Body of pancreas (tissue), 4 donors: ENCODE data around the gene REN. TPM values are rescaled to one million over a fixed set of nuclear protein-coding genes. Genes with fewer than 3 reads are reported as not detected.

Experiments
- ATAC-seq: fragments of 150-250 bp; one replicate; pipeline ENCODE4 v1.9.1; 2016
- DNase-seq, 4 donors: peaks; one replicate each; pipeline ENCODE4 v3.0.0-alpha.2; 2019
- H3K27ac ChIP-seq, 4 donors: fragments of 200-600 bp; sonication (generic); 1 replicate in 3 of 4; 2 replicates in 1 of 4; pipeline versions ENCODE4 v1.5.1 to v1.6.1; 2016 to 2019; ENCODE audit warnings: mild to moderate bottlenecking in 1 of 4, mixed read lengths in 1 of 4, moderate library complexity in 1 of 4
- H3K27me3 ChIP-seq, 2 donors: fragments of 200-600 bp; sonication (generic); one replicate each; pipeline ENCODE4 v1.6.0; 2016; ENCODE audit warnings: mild to moderate bottlenecking in 1 of 2
- H3K36me3 ChIP-seq, 2 donors: fragments of 200-600 bp; sonication (generic); replicated peaks in 1 of 2; 2 replicates each; pipeline ENCODE4 v1.5.1; 2016; ENCODE audit warnings: low read depth in 2 of 2; ENCODE audit not compliant: insufficient read depth in 1 of 2
- H3K4me1 ChIP-seq: fragments of 200-600 bp; sonication (generic); one replicate; pipeline ENCODE4 v1.6.0; 2016
- H3K4me3 ChIP-seq, 2 donors: fragments of 200-600 bp; sonication (generic); 1 replicate in 1 of 2; 2 replicates in 1 of 2; pipeline ENCODE4 v1.5.1; 2016 to 2019
- H3K9me3 ChIP-seq, 3 donors: fragments of 200-600 bp; sonication (generic); 1 replicate in 2 of 3; 2 replicates in 1 of 3; pipeline ENCODE4 v1.5.1; 2016
- POLR2A ChIP-seq, 3 donors: fragments of 450-650 bp; IDR thresholded peaks; one replicate each; pipeline ENCODE4 v1.6.1; 2016; ENCODE audit warnings: antibody characterized with exemption in 3 of 3, mild to moderate bottlenecking in 2 of 3
- WGBS, 2 donors: methylation state at CpG; one replicate each; pipeline ENCODE4 v1.1.5; 2017; 5-methylcytosine and 5-hydroxymethylcytosine counted together
- intact Hi-C: fragments of 100-400 bp; cut with DNase I; formaldehyde crosslinking; loops from one replicate; pipeline ENCODE4 v1.15.1; 2023
- total RNA-seq, 2 donors: library from RNA; depleted of rRNA; stranded (reverse); fragments of >200 nt; gene quantifications; one replicate each; pipeline ENCODE4 v1.1.0, GENCODE V29; 2016
- TF ChIP-seq, protein P1 (sequence below), 7 experiments: fragments of 450-650 bp in 4 of 7; fragments of 200-600 bp in 3 of 7; sonication (generic) in 3 of 7; IDR thresholded peaks; one replicate each; pipeline ENCODE4 v1.5.1; 2016 to 2019; ENCODE audit warnings: antibody characterized with exemption in 7 of 7

REN gene
- total RNA-seq, 2 donors from 2014 or later = not detected

DNA sequence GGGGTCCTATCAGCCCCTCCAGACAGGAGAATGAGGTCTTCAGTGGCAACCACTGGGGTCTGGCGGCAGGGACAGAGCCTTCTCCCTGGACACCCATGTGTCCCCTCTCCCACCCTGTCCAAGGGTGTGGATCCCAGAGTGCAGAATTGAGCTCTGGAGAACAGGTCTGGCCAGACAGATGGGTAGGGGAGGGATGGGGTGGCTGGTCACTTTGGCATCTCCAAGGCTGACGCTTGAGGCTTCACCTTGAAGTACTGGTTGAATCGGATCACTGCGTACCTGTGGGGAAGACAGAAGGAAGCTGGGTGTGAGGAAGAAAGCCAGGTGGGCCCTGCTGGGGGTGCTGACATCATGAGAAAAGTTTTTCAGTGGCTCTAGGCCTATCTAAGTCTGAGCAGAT, 34.2 kb downstream of the REN start:
- TF ChIP-seq, protein P1, sequence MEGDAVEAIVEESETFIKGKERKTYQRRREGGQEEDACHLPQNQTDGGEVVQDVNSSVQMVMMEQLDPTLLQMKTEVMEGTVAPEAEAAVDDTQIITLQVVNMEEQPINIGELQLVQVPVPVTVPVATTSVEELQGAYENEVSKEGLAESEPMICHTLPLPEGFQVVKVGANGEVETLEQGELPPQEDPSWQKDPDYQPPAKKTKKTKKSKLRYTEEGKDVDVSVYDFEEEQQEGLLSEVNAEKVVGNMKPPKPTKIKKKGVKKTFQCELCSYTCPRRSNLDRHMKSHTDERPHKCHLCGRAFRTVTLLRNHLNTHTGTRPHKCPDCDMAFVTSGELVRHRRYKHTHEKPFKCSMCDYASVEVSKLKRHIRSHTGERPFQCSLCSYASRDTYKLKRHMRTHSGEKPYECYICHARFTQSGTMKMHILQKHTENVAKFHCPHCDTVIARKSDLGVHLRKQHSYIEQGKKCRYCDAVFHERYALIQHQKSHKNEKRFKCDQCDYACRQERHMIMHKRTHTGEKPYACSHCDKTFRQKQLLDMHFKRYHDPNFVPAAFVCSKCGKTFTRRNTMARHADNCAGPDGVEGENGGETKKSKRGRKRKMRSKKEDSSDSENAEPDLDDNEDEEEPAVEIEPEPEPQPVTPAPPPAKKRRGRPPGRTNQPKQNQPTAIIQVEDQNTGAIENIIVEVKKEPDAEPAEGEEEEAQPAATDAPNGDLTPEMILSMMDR (IDR thresholded peaks at IDR 0.05) = no peak
- TF ChIP-seq POLR2A (IDR thresholded peaks at IDR 0.05) = no peak
- H3K4me3 ChIP-seq = no peak overlapping the region
- WGBS, 2 donors = 75 to 87% methylated on average over 4 of the region's 4 CpGs
- no peaks in the 10 kb centered on the region for H3K27me3 ChIP-seq
- no peak for DNase-seq
- H3K9me3 ChIP-seq = no peaks in the 10 kb centered on the region
- no peaks in the 10 kb centered on the region for H3K36me3 ChIP-seq
- ATAC-seq = no peak
- peaks cover 49% of the 10 kb centered on the region for H3K4me1 ChIP-seq
- H3K27ac ChIP-seq = peak overlapping the region in 3 of 4 donors; percentile 90 to 93 (median 93)
- intact Hi-C loops = no loop called here

DNA sequence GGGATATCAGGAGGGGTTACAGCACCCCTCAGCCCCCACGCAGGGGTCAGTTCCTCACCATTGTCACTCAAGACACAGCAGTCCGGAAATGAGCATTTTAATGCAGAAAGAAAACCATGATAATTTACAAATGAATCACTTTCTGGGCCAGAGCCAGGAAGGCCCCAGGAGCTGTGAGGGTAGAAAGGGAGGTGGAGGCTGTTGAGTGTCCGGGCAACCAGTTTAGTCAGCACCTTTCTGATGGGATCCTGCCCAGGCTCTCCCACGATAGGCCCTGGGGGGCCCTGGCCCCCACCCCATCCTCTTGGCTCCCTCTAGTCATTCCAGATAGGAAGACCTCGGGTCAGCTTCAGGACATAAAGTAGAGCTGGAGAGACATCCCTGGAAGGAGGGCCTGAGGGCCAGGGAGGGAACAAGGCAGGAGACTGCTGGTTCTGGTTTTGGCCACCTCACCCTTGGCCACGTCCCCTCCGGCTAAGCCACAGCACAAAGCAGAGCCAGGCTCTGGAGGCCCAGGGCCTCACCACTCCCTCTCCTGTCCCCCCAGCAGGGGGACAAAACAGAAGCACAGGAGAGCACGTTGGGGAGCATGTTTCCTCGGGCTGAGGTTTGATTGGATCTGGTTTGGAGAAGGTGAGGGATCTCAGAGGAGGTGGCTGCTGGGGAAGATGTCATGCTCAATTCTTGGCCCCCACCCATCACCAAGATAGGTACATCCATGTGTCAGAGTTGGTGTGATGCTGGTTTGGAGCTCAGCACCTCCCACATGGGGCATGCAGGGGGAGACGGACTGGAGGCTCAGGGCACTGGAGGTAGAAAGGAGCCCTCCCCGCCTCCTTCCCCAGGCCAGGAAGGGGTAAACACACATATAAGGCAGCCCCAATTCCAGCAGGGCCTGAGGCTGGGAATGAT, 34.9 kb downstream of the REN start:
- intact Hi-C loops = no loop called here

DNA sequence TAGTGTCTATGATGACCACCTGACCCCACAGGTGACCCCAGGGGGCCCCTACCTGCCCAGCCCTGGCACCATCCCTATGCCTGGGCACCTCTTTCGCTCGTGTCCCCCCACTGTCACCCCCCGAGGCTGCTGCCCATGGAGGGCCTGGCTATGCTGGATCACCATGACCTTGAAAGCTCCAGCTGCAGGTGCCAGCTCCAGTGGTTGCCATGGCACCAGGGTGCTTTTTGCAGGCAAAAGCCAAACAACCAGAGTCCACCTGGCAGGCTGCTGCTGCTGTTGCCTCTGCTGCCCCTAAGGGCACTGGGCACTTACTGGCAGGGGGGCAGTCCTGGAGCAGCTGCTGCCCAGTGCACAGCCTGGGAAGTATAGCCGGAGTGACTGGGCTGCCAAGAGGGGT, 36.0 kb downstream of the REN start:
- Histone ChIP-seq H3K4me3 (no peak overlapping the region), H3K27ac (peak overlapping the region; percentile 88 to 93 (median 92)), H3K36me3 (peaks cover 0 to 2% of the 10 kb centered on the region in 2 donors), H3K27me3 (no peaks in the 10 kb centered on the region), H3K9me3 (no peaks in the 10 kb centered on the region), H3K4me1 (peaks cover 52% of the 10 kb centered on the region)
- 17 to 24% methylated on average over 2 to 4 of the region's 4 CpGs for WGBS, 2 donors
- DNase-seq = peak; percentile 95 to 98 (median 98)
- ATAC-seq = peak; percentile 82
- intact Hi-C loops = no loop called here
- peak in 2 of 3 donors; percentile 46 to 50 for TF ChIP-seq POLR2A (IDR thresholded peaks at IDR 0.05)
- TF ChIP-seq, protein P1 (IDR thresholded peaks at IDR 0.05) = peak in 4 of 7 experiments; percentile 34 to 46 (median 42)

More for the DNA sequence above, 34.9 kb downstream of the REN start:
- no peaks in the 10 kb centered on the region for H3K9me3 ChIP-seq
- peak overlapping the region; percentile 88 to 93 (median 92) for H3K27ac ChIP-seq
- no peak overlapping the region for H3K4me3 ChIP-seq
- no peaks in the 10 kb centered on the region for H3K27me3 ChIP-seq
- ATAC-seq = no peak
- H3K4me1 ChIP-seq = peaks cover 52% of the 10 kb centered on the region
- TF ChIP-seq POLR2A (IDR thresholded peaks at IDR 0.05) = no peak
- TF ChIP-seq, protein P1 (IDR thresholded peaks at IDR 0.05) = no peak
- no peaks in the 10 kb centered on the region for H3K36me3 ChIP-seq
- DNase-seq = peak; percentile 48 to 74 (median 68)
- WGBS, 2 donors = 41 to 58% methylated on average over 9 to 10 of the region's 11 CpGs

DNA sequence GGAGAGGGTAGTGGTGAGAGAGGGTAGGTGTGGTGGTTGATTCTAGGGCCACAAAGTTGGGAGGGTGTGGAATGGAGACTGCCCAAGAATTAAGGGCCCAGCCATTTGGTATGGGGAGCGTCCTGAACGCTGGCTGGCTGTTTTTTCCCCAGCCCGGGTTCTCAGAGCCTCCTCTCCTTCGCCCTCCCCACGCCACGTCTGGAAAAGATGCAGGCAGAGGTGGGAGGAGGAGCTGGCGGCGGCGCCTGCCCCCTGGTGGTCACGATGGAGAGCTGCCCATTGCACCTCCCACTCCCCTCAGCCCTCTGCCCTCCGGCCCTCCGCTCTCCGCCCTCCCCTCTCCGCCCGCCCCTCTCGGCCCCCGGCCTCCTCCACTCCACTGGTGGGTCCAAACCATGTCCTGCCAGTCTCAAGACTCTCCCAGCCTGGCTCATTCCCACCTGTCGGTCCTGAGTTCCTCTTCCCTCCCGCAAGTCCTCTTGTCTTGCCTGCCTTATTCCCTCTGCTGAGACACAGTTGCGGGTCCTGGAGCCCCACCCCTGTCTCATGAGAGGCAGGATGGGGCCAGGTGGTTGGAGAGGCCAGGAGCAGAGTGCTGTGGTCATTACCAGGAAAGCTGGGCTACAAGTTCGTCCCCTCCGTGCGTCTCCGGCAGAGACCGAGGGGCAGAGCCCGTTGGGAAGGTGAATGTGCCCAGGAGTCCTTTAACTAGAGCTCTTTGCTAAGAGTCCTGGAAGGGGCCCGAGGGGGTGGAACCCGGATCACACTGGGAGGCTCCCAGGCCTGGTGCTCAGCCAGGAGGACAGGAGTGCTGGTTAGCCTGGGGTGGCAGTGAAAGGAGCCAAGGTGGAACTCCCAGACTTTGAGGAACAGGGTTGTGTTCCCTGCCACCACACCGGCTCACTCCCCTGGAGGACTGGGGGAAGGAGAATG, 36.9 kb downstream of the REN start:
- Histone ChIP-seq H3K27ac (peak overlapping the region; percentile 88 to 93 (median 92)), H3K9me3 (no peaks in the 10 kb centered on the region), H3K36me3 (peaks cover 0 to 2% of the 10 kb centered on the region in 2 donors), H3K27me3 (no peaks in the 10 kb centered on the region), H3K4me1 (peaks cover 52% of the 10 kb centered on the region), H3K4me3 (no peak overlapping the region)
- ATAC-seq (peak; percentile 72), DNase-seq (peak; percentile 75 to 82 (median 76))
- intact Hi-C loops = loop anchor here (5.0 kb wide), 1 partner anchor 57 kb away; the partner anchor contains the start of gene SOX13
- 4 to 7% methylated on average over 17 to 28 of the region's 29 CpGs for WGBS, 2 donors
- TF ChIP-seq, protein P1 (IDR thresholded peaks at IDR 0.05) = peak; percentile 86 to 96 (median 92)
- peak in 2 of 3 donors; percentile 33 to 44 for TF ChIP-seq POLR2A (IDR thresholded peaks at IDR 0.05)
